ENCODE data around the gene CCL18.
"Not testable (repeated sequence)": the region's sequence is repeated elsewhere in the genome, so short reads cannot be mapped to it uniquely, and the experiment has no call there.

CCL18 gene

DNA sequence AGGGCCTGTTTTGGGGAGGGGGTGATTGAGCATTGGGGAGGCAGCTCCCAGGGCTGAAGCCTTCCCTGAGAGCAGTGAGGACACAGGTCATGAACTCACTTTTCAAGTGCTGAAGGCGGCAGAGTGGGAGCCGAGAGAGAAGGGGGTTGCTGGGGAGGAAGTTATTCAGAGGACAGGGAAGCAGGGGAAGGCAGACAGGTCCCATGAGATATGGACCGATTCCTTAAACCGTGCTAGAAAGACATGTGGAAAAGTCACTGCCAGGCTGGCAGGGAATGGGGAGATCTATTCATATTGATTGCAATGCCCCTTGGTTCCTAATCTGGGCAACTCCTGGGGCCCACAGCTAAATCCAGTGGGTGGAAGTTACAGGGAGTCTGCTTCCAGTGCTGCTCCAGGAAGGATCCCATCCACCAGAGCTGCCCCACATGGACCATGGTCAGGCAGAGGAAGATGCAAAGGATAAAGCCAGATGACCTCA, 40.7 kb downstream of the CCL18 start:
- DNase-seq, result no peak

DNA sequence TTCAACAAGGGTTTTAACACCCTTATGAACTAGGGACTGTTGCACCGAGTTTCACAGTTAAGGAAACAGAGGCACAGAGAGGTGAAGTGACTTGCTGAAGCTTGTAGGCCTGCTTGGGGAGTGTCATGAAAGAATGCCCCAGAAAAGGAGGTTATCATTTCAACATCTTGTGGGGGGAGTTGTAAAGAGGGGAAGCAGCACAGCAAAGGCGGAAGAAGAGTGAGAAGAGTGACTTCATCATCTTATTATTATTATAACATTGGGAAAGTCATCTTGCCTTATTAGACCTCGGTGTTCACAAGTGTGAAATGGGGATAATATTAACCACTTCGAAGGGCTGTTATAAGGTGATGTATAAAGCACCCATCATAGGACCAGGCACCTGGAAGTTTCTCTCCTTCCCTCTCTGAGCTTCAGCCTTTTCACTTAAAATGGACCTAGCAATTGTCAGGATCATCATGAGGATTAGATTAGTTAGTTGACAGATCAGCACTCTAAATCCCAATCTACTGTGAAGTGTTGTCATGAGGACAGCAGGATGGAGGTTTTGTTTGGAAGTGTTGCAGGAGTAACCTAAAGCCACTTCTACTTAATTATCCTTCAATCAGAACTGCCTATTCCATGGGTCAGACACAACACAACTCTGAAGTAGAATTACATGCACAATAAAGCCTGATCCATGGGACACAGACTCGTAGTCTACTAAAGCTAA, 41.9 kb downstream of the CCL18 start:
- no peak for DNase-seq

DNA sequence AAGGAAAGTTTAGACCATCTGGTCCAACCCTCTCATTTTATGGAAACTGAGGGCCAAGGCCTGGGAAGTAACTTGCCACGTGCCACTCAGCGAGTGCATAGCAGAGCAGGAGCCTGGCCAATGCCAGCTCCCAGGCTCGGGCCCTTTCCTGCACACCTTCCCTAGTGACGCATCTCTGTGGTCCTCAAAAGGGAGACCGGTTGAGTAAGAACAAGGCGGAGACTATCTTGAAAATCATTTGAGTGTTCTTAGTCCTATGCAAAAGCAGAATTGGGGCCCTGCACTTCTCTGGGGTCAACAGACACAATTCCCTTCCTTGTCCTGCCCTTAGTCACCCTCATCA, 42.4 kb downstream of the CCL18 start:
- DNase-seq, result no peak

DNA sequence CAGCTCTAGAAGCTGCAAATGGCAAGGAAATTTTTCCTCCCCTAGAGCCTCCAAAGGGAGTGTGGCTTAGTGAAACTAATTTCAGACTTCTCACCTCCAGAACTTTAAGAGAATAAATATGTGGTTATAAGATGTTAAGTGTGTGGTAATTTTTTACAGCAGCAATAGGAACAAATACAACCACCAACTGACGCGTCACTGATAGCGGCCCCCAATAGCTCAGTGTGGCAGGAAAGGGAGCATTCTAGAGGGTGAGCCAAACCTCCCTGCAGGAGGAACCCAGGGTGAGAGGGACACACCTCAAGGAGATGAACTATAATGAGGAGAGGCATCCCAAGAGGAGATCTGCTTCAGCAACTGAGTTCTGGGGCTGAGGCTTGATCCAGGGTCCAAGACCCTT, 43.6 kb downstream of the CCL18 start:
- no peak for DNase-seq

DNA sequence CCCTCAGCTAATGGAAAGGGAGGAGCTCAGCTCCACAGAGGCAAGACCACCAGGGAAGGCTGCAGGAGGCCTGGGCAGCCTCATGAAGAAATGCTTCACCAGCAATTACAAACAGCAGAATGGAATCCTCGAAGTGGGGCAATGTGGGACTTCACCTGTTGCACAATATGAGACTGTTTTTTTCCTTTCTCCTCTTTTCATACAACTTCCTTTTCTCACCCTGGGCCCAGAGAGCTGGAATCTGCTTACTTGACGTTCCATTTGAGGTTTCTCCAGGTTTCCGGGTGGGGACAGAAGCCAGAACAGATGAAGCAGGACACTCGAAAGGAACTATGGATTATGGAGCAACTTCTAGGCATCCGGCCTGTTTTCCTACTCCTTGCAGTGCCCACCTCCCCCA, 44.2 kb downstream of the CCL18 start:
- DNase-seq, result not testable (repeated sequence)

DNA sequence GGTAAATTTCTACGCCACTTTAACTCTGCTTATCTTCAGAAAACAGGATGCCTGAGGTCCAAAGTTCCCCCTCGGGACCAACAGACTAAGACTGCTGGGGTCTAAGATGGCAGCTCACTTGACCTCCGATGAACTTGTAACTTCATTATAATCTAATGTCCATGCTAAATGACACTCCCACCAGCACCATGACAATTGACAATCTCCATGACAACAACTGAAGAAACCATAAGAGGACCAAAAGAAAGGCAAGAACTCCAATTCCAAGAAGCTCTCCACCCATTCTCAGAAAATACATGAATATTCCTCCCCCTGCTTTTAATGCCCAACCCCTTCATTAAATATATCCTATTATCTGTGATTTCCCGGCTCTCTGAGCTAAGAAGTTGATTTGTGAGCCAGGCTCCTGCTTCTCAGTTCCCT, 47.0 kb downstream of the CCL18 start:
- no peak for DNase-seq

DNA sequence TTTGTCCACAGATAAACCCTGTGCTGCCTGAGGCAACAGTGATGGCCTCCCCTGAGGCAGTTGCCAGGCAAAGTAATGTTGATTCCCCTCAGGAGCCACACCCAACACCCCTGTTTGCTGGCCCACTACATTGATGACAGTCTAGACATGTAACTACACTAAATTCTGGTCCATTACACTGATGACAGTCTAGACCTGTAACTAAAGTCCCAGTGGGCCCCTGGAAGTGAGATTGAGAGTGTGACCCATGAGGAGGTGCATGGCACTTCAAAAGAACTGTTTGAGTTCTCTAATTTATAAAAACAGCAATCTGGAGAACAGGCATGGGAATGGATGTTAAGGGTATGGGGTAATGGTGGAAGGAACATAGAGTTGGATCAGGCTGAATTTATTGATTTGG, 48.5 kb downstream of the CCL18 start:
- DNase-seq, result no peak

DNA sequence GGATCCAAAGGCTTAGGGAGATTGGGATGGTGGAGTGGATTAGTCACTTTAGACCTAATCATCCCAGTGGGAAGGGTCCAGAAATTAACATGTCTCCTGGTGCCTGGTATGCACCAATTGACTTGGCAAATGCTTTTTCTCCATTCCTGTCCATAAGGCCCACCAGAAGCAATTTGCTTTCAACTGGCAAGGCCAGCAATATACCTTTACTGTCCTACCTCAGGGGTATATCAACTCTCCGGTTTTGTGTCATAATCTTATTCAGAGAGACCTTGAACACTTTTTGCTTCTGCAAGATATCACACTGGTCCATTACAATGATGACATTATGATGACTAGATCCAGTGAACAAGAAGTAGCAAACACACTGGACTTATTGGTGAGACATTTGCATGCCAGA, 49.1 kb downstream of the CCL18 start:
- DNase-seq, result not testable (repeated sequence)

DNA sequence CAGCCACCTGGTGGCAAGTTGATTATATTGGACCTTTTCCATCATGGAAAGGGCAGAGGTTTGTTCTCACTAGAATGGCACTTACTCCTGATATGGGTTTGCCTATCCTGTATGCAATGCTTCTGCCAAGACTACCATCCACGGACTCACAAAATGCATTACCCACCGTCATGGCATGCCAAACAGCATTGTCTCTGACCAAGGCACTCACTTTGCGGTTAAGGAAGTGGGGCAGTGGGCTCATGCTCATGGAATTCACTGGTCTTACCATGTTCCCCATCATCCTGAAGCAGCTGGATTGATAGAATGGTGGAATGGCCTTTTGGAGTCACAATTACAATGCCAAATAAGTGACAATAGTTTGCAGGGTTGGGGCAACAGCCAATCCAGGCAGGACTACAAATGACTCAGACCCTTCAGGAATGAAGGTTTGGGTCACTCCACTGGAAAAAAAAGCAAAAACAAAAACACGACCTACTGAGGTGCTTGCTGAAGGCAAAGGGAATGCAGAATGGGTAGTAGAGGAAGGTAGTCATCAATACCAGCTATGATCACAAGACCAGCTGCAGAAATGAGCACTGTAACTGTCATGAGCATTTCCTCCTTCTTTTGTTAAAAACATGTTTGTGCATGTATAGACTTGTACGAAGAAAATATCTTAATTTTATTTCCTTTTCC, 51.0 kb downstream of the CCL18 start:
- DNase-seq, result not testable (repeated sequence)

DNA sequence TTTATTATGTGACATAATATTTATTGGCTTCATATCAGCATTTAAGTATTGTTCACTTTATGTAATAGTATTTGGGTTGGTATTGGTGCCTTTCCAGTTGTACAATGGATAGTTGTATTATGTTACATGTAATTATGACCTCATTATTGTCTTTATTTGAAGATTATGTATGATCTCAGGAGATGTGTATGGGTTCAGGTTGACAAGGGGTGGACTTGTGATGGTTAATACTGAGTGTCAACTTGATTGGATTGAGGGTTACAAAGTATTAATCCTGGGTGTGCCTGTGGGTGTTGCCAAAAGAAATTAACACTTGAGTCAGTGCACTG, 51.5 kb downstream of the CCL18 start:
- DNase-seq, result not testable (repeated sequence)

DNA sequence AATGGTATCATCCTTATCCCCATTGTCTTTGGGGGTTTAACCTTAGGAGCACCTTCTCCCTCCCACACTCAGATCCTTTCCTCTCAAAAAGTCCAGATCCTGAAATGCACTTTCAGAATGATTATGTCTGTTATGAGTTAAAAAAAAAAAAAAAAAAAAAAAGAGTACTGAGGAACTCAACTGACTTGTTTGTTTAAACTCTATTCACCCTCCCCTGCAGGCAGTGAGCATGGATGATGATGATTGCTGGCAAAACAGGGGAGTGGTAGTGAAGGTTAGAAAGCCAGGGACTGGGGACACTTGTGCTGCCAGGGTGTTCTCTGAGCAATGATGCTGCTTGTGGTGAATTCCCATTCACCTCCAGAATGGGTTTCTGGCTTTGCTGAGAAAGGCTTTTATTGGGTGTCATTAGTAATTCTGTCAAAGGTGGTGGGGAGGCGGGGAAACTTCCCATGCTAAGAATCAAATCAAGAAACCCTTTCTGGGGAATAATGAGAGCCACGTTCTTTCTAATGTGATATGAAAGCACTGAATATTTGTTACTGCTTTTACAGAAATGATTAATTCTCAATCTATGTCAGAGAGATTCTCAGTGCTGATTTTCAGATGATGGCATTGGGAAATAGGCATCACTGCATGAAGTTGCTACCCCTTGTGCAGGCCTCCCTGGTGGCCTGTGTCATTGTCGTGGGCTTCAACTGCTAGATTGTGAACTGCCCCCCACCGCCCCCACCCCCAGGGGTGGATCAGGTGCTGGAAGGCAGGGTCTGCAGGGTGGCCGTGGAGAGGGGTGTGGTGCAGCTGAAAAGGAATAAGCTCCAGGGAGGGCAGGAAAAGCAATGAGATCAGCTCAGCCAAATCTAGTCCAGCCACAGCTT, 53.7 kb downstream of the CCL18 start:
- no peak for DNase-seq

DNA sequence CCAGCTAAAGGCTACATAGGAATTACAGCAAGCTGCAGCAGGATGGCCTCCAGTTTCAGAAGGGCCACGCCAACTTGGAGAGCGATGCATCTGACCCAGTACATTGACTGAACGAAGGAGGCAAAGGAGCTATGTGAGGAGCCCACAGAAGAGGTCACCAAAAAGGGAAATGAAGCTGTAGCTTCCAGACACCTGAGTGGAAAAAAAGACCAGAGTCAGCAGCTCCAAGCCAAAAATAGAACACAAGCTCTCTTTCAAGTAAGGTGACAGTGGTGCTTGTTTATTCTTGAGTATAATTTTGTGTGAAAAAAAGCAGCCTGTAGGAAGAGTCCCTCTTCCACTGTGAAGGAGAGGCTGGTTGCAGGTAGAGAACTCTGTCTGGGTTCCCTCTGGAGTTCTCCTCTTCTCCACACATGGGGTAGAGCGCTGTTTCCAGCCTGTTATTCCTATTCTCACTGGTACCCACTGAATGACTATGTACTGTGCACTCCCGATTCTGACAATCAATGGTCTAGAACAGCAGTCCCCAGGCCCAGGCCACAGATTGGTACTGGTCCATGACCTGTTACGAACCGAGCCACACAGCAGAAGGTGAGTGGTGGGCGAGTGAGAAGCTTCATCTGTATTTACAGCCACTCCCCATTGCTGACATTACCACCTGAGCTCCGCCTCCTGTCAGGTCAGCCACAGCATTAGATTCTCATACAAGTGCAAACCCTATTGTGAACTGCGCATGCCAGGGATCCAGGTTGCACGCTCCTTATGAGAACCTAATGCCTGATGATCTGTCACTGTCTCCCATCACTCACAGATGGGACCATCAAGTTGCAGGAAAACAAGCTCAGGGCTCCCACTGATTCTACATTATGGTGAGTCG, 54.6 kb downstream of the CCL18 start:
- DNase-seq, result no peak

DNA sequence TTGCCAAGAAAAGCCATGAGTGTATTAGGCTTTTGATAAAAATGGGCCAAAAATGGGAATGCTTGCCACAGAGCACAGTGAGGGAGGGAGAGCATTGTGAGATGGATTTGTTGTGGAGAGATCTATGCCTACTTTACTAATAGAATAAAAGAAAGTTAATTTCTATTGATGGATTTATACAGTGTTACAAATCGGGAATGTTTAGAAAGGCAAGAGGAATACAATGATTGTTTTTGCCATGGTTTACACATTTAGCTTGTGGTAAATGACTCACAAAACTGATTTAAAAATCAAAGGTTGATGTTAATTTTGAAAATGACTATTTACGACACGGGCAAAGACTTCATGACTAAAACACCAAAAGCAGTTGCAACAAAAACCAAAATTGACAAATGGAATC, 56.1 kb downstream of the CCL18 start:
- no peak for DNase-seq

DNA sequence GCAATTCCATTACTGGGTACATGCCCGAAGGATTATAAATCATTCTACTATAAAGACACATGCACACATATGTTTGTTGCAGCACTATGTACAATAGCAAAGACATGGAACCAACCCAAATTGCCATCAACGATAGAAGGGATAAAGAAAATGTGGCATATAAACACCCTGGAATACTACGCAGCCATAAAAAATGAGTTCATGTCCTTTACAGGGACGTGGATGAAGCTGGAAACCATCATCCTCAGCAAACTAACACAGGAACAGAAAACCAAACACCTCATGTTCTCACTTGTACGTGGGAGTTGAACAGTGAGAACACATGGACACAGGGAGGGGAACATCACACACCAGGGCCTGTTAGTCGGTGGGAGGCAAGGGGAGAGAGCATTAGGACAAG, 57.0 kb downstream of the CCL18 start:
- DNase-seq, result not testable (repeated sequence)
